EH (cell line): ENCODE results near the gene GLCCI1.

ENCODE experiments used
- DNase-seq: peaks from one replicate; pipeline ENCODE4 v3.0.0-alpha.2; 2015; ENCODE audit warnings: low read depth

GLCCI1 gene

GRCh38 chr7:8130663-8131062 is 162.1 kb downstream of the GLCCI1 start:
- DNase-seq, result no peak

- no peak for DNase-seq
Measured at GRCh38 chr7:8131694-8132605, 163.4 kb downstream of the GLCCI1 start.

GRCh38 chr7:8133188-8133848 is 164.7 kb downstream of the GLCCI1 start:
- DNase-seq, result no peak

- no peak for DNase-seq
Measured at GRCh38 chr7:8134089-8134733, 165.6 kb downstream of the GLCCI1 start.

- no peak for DNase-seq
Measured at GRCh38 chr7:8135417-8135816, 166.8 kb downstream of the GLCCI1 start.

DNA sequence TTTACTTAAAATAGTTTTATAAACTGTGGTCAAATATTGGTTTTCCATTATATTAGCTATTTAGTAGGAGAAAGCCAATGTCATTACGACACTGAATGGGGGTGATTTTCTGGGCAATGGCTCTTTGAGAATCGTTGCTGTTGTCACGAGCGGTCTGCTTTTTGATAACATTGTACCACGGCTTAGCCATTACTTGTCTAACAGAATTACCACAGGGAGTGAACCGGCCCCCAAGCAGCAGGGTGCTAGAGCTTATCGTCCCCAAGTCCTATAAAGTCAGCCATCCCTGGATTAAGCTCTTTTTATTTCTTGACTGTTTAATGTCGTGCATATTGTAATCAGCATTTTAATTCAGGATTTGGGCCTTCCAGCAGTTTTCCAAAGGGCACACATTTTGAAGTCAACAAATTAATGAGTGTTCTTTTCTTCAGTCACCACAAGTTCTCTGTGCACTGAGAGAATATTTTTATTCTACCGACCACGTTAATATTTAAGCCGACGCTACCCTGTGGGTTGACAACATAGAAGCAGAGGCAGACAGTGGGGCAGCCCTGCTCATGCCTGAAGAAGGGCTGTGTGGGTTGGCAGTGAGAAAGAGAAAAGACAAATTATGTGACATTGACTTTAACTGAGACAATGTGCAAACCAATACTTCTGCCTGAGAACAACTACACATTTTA is 167.6 kb downstream of the GLCCI1 start:
- DNase-seq, result no peak
